BLaER1 treated with 17β-estradiol and CSF1 and Interleukin-3, amounts not matched to agents 10 nM and 100 nM (cell line): Measurements from ENCODE around the gene FCN1.

ENCODE experiments used
- H3K27ac ChIP-seq, 11 experiments: shearing (Covaris generic); formaldehyde crosslinking; 2 replicates each; pipeline ENCODE4 v1.8.1; 2022
- H3K27me3 ChIP-seq, 11 experiments: shearing (Covaris generic); formaldehyde crosslinking; 2 replicates each; pipeline ENCODE4 v1.8.1; 2022
- H3K36me3 ChIP-seq, 11 experiments: shearing (Covaris generic); formaldehyde crosslinking; 2 replicates each; pipeline ENCODE4 v1.8.1; 2022
- H3K4me1 ChIP-seq, 10 experiments: shearing (Covaris generic); formaldehyde crosslinking; 2 replicates each; pipeline ENCODE4 v1.8.1; 2022
- H3K4me2 ChIP-seq, 11 experiments: shearing (Covaris generic); formaldehyde crosslinking; 2 replicates each; pipeline ENCODE4 v1.8.1; 2022
- H3K4me3 ChIP-seq, 10 experiments: shearing (Covaris generic); formaldehyde crosslinking; 2 replicates each; pipeline ENCODE4 v1.8.1; 2022
- H3K9ac ChIP-seq, 11 experiments: shearing (Covaris generic); formaldehyde crosslinking; 2 replicates each; pipeline ENCODE4 v1.8.1; 2022
- H3K9me3 ChIP-seq, 11 experiments: shearing (Covaris generic); formaldehyde crosslinking; replicated peaks in 1 of 11; 2 replicates each; pipeline ENCODE4 v1.8.1; 2022
- H4K20me1 ChIP-seq, 11 experiments: shearing (Covaris generic); formaldehyde crosslinking; 2 replicates each; pipeline ENCODE4 v1.8.1; 2022
- Cebpa-rat ChIP-seq, 11 experiments: shearing (Covaris generic); IDR thresholded peaks; 2 replicates each; pipeline ENCODE4 v1.8.1; 2022

FCN1 gene

DNA sequence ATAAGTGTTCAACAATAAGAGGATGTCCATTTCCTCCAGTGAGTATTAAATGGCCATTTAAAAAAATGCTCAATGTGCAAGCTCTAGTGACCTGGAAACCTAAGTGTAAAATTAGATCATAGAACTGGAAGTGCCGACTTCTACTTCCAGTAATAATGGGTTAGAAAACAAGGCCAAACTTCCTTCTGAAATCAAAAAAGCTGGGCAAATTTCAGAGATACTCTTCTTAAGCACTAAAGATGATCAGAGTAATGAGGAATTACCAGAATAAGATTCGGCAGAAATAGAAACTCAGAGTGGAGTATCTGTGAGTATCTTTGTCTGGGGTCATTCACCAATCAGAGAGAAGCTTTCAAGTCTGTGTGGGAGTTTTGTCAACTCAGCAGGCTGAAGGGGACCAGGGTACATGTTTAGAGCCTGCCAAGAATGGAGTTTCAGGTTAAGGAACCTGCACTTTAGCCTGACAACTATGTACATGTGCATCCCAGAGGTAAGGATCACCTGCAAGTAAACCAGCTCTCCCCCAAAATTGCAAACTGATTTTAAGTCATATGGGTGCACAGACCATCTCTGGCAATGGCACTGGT is 20.0 kb downstream of the FCN1 start:
- H3K9ac ChIP-seq, result no peak overlapping the region
- peak overlapping the region in 1 of 11 experiments; percentile 1; a peak in 1 of 22 replicates for H3K4me2 ChIP-seq
- no peaks in the 10 kb centered on the region for H3K36me3 ChIP-seq
- no peak overlapping the region for H3K4me3 ChIP-seq
- peaks cover 0 to 26% (median 0%) of the 10 kb centered on the region in 11 experiments; a peak in 3 of 22 replicates for H3K27me3 ChIP-seq
- H3K4me1 ChIP-seq, result peaks cover 11 to 30% (median 16%) of the 10 kb centered on the region in 10 experiments; a peak in 19 of 20 replicates
- no peak for TF ChIP-seq Cebpa-rat (IDR thresholded peaks at IDR 0.05)
- no peak overlapping the region for H3K27ac ChIP-seq
- H4K20me1 ChIP-seq, result no peaks in the 10 kb centered on the region
- peaks cover 30 to 46% (median 37%) of the 10 kb centered on the region in 11 experiments for H3K9me3 ChIP-seq

- peaks cover 15 to 31% (median 22%) of the 10 kb centered on the region in 10 experiments for H3K4me1 ChIP-seq
- H3K36me3 ChIP-seq, result no peaks in the 10 kb centered on the region
- peaks cover 30 to 46% (median 37%) of the 10 kb centered on the region in 11 experiments for H3K9me3 ChIP-seq
- H3K4me3 ChIP-seq, result no peak overlapping the region
- no peak for TF ChIP-seq Cebpa-rat (IDR thresholded peaks at IDR 0.05)
- H4K20me1 ChIP-seq, result no peaks in the 10 kb centered on the region
- no peak overlapping the region for H3K27ac ChIP-seq
- H3K27me3 ChIP-seq, result peaks cover 0 to 33% (median 0%) of the 10 kb centered on the region in 11 experiments; a peak in 4 of 22 replicates
- H3K9ac ChIP-seq, result no peak overlapping the region
- peak overlapping the region in 3 of 11 experiments; percentile 1 to 32 (median 20); a peak in 2 of 22 replicates for H3K4me2 ChIP-seq
Measured at GRCh38 chr9:134896834-134897583, 20.7 kb downstream of the FCN1 start.

DNA sequence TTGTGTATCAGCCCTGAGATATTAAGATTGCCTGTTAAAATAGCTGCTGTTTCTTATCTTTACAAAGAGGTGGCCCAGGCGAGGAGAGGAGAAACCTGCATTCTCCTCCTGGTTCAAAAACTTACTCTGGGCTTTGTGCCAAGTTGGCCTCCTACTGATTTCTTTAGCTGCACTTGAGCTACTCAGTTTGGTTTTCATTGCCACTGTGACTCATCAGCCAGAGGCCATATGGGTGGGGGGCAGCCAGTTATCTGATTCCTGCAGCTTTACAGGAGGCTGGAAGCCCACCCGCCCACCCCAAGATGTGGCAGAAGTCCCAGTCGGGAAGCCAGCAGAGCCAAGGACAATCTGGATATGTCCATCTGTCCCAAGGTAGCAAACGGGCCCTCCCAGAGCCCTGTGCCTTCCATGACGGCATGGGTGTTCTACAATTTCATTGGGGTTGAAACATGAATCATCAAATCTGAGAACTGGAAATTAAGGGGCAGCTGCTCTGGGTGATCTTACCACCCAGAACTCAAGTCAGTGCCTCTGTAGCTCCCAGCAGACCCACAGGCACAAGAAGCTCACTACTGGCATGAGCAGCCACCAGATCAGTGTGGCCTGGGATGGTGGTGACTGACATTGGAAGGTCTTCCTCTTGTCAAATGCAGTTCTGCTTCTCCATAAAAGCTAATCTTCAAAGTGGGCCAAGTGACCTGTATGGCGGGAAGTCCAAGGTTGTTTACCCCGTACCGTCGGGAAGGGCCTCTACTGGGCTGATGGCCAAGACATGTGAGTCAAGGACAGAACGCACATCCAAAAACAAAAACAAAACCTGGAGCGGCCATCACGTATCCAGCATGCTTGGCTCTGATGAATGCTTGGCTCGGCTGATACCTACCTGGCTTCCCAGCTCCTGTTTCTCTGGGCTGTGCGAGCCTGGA is 21.5 kb downstream of the FCN1 start:
- Histone ChIP-seq H3K9ac (no peak overlapping the region), H3K4me1 (peaks cover 23 to 40% (median 30%) of the 10 kb centered on the region in 10 experiments), H3K27ac (no peak overlapping the region), H4K20me1 (no peaks in the 10 kb centered on the region), H3K4me3 (no peak overlapping the region), H3K36me3 (no peaks in the 10 kb centered on the region), H3K27me3 (peaks cover 0 to 40% (median 0%) of the 10 kb centered on the region in 11 experiments; a peak in 4 of 22 replicates), H3K9me3 (peaks cover 30 to 46% (median 37%) of the 10 kb centered on the region in 11 experiments), H3K4me2 (peak overlapping the region in 9 of 11 experiments; percentile 16 to 46 (median 24); a peak in 9 of 22 replicates)
- TF ChIP-seq Cebpa-rat (IDR thresholded peaks at IDR 0.05), result no peak

DNA sequence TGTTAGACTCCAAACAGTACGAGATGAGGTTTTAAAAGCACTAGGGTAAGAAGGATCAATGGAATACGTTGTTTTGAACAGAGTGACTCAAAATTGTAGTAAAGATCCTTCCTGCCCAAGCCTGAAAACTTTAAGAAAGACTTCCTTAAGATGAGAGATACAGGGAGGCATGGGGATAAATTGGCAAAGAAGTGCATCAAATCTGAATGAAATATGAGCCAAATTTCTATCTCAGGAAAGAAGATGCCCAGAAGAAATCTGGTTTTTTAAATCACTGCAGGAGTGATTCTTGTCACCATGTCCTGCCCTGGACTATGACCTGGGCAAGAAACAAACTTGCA is 22.2 kb downstream of the FCN1 start:
- Histone ChIP-seq H4K20me1 (no peaks in the 10 kb centered on the region), H3K9me3 (peaks cover 30 to 46% (median 37%) of the 10 kb centered on the region in 11 experiments), H3K9ac (no peak overlapping the region), H3K27ac (no peak overlapping the region), H3K36me3 (no peaks in the 10 kb centered on the region), H3K27me3 (peaks cover 0 to 44% (median 0%) of the 10 kb centered on the region in 11 experiments; a peak in 4 of 22 replicates), H3K4me2 (peak overlapping the region in 10 of 11 experiments; percentile 16 to 46 (median 26); a peak in 12 of 22 replicates), H3K4me3 (no peak overlapping the region), H3K4me1 (peaks cover 30 to 46% (median 36%) of the 10 kb centered on the region in 10 experiments)
- TF ChIP-seq Cebpa-rat (IDR thresholded peaks at IDR 0.05), result no peak

DNA sequence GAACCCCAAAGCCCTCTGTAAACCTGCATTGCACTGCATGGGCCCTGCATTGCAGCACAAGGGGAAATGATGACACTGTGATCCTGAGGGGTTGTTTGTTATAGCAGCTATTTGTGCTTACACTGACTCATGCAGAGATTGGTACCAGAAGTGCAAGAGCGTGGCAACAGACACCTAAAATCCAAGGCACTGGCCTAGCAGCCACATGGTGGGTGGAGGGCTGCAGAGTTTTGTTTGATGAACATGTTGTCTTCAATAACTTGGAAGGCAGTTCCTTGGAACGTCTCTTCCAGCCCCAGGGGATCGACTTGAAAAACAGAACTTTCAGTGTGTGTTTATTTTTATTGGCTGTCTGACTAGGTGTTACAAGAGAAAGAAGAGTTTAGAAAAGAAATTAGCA is 22.6 kb downstream of the FCN1 start:
- H4K20me1 ChIP-seq, result no peaks in the 10 kb centered on the region
- H3K27me3 ChIP-seq, result peaks cover 0 to 44% (median 0%) of the 10 kb centered on the region in 11 experiments; a peak in 4 of 22 replicates
- no peaks in the 10 kb centered on the region for H3K36me3 ChIP-seq
- H3K9ac ChIP-seq, result no peak overlapping the region
- no peak overlapping the region for H3K27ac ChIP-seq
- H3K9me3 ChIP-seq, result peaks cover 30 to 46% (median 36%) of the 10 kb centered on the region in 11 experiments
- peaks cover 34 to 50% (median 41%) of the 10 kb centered on the region in 10 experiments for H3K4me1 ChIP-seq
- TF ChIP-seq Cebpa-rat (IDR thresholded peaks at IDR 0.05), result no peak
- no peak overlapping the region for H3K4me3 ChIP-seq
- peak overlapping the region in 8 of 11 experiments; percentile 19 to 46 (median 30); a peak in 12 of 22 replicates for H3K4me2 ChIP-seq

DNA sequence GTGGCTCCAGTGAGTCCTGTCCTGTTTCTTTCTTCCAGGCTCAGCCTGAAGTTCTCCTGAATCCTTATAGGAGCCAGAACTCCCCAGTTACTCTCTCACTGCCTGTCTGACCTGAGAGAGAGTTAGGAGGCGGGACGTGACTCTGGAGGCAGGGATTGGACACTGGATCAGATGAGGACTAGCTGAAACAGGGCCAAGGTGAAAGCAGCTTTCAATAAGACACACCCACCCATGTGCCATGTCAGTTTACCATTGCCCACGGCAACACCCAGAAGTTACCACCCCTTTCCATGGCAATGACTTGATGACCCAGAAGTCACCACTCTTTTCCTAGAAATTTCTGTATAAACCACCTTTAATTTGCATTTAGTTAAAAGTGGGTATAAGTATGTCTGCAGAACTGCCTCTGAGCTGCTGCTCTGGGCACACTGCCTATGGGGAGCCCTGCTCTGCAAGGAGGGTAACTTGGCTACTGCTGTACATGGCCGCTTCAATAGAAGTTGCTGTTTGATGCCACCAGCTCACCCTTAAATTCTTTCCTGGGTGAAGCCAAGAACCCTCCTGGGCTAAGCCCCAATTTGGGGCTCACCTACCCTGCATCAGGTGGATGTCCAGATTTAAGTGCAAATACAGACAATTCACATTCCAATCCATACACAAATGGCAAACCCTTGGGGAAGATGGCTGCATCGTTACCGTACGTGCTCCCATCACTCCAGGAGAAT is 23.4 kb downstream of the FCN1 start:
- Histone ChIP-seq H4K20me1 (no peaks in the 10 kb centered on the region), H3K27ac (no peak overlapping the region), H3K4me2 (peak overlapping the region in 1 of 11 experiments; percentile 39; a peak in 1 of 22 replicates), H3K4me1 (peaks cover 42 to 58% (median 48%) of the 10 kb centered on the region in 10 experiments), H3K9ac (no peak overlapping the region), H3K9me3 (peaks cover 22 to 38% (median 28%) of the 10 kb centered on the region in 11 experiments), H3K36me3 (no peaks in the 10 kb centered on the region), H3K27me3 (peaks cover 0 to 47% (median 0%) of the 10 kb centered on the region in 11 experiments; a peak in 4 of 22 replicates), H3K4me3 (no peak overlapping the region)
- no peak for TF ChIP-seq Cebpa-rat (IDR thresholded peaks at IDR 0.05)

DNA sequence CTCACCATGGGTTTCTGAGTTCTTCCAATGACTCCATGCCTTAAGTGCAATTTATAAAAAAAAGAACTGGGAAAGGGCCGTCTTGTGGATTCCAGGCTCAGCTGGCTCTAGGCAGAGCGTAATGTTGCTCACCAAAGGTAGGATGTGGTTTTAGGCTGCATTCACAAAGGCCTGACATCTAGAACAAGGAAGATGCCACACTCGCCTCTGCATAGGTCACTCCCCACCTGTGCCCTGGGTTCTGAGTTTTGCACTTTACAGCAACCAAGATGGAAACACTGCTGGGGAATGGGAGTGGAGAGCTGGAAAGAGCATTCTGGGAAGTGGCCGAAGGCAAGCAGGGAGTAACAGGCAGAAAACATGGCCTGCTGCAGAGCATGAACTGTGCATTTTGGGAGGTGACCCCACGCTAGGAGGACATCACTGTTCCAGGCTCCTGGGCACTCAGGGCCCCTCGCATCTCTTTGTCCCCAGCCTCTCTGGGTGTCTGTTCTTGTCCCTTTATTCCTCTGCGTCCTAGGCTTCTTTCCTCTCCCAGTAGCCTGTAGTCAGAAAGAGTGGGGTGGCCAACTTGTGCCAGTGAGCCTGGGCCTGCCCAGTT is 24.8 kb downstream of the FCN1 start:
- peaks cover 0 to 10% (median 0%) of the 10 kb centered on the region in 11 experiments; a peak in 6 of 22 replicates for H4K20me1 ChIP-seq
- peaks cover 13 to 24% (median 15%) of the 10 kb centered on the region in 11 experiments; a peak in 21 of 22 replicates for H3K9me3 ChIP-seq
- peak overlapping the region in 2 of 11 experiments; percentile 77 to 85; a peak in 4 of 22 replicates for H3K4me2 ChIP-seq
- no peaks in the 10 kb centered on the region for H3K36me3 ChIP-seq
- H3K4me1 ChIP-seq, result peaks cover 53 to 72% (median 62%) of the 10 kb centered on the region in 10 experiments
- H3K27ac ChIP-seq, result no peak overlapping the region
- no peak overlapping the region for H3K9ac ChIP-seq
- no peak overlapping the region for H3K4me3 ChIP-seq
- no peak for TF ChIP-seq Cebpa-rat (IDR thresholded peaks at IDR 0.05)
- H3K27me3 ChIP-seq, result peaks cover 0 to 56% (median 0%) of the 10 kb centered on the region in 11 experiments; a peak in 5 of 22 replicates
